IMR-90 (cell line): Measurements from ENCODE around the gene SAMD8. TPM values are rescaled to one million over a fixed set of nuclear protein-coding genes. Genes with fewer than 3 reads are reported as not detected.

Experiments
- ATAC-seq: fragments of 200-7000 bp; cut with Tn5 transposase; 2 replicates; pipeline ENCODE4 v1.9.1; 2020; ENCODE audit warnings: low read depth, mild to moderate bottlenecking, moderate library complexity
- BruUV-seq: library from RNA; stranded (reverse); fragments of 400-500 nt; replicated peaks from 2 replicates; lab custom pipeline; 2021; lab: Mats Ljungman, UMichigan
- CTCF ChIA-PET: fragments of 300-600 bp; formaldehyde crosslinking; extraction: SDS; loops from one replicate; lab custom pipeline; 2021; ENCODE audit warnings: antibody characterized with exemption; lab: Yijun Ruan, JAX
- POLR2A ChIA-PET: fragments of 300-600 bp; sonication (Branson Sonifier 250); formaldehyde crosslinking; loops from one replicate; lab custom pipeline; 2022; ENCODE audit warnings: antibody characterized with exemption; ENCODE audit not compliant: unreplicated experiment; lab: Charles Lee
- DNase-seq: peaks from one replicate; pipeline ENCODE4 v3.0.0; 2013
- H2AFZ ChIP-seq: replicated peaks from 2 replicates; pipeline ENCODE3; 2013; ENCODE audit warnings: low read length, mild to moderate bottlenecking; ENCODE audit not compliant: poor library complexity
- H2AK5ac ChIP-seq: 2 replicates; pipeline ENCODE4 v1.6.1; 2013; ENCODE audit warnings: low read depth, low read length, inconsistent platforms
- H2AK9ac ChIP-seq: replicated peaks from 2 replicates; pipeline ENCODE3; 2013; ENCODE audit warnings: mild to moderate bottlenecking, low read depth, low read length, moderate library complexity; ENCODE audit not compliant: poor library complexity
- H2BK120ac ChIP-seq: 2 replicates; pipeline ENCODE4 v1.6.1; 2013; ENCODE audit warnings: low read depth, low read length, inconsistent platforms
- H2BK15ac ChIP-seq: 3 replicates; pipeline ENCODE4 v1.6.1; 2013; ENCODE audit warnings: low read depth, low read length, inconsistent platforms
- H2BK20ac ChIP-seq: 2 replicates; pipeline ENCODE4 v1.6.1; 2013; ENCODE audit warnings: low read depth, mild to moderate bottlenecking, inconsistent platforms, low read length, moderate library complexity
- H2BK5ac ChIP-seq: 2 replicates; pipeline ENCODE4 v1.6.1; 2013; ENCODE audit warnings: mild to moderate bottlenecking, low read depth, low read length, inconsistent platforms; ENCODE audit not compliant: poor library complexity, severe bottlenecking
- H3K14ac ChIP-seq: replicated peaks from 2 replicates; pipeline ENCODE4 v1.6.1; 2013; ENCODE audit warnings: low read depth, low read length, inconsistent platforms
- H3K18ac ChIP-seq: 2 replicates; pipeline ENCODE4 v1.6.1; 2013; ENCODE audit warnings: low read depth, low read length, control low read depth
- H3K23ac ChIP-seq: 2 replicates; pipeline ENCODE4 v1.6.1; 2013; ENCODE audit warnings: low read depth, low read length, inconsistent platforms
- H3K27ac ChIP-seq: 2 replicates; pipeline ENCODE4 v1.5.1; 2013; ENCODE audit warnings: mild to moderate bottlenecking, control low read depth, low read length; ENCODE audit not compliant: insufficient read depth
- H3K27me3 ChIP-seq: 2 replicates; pipeline ENCODE4 v1.6.1; 2013; ENCODE audit warnings: low read length; ENCODE audit not compliant: control insufficient read depth, insufficient read depth
- H3K36me3 ChIP-seq: 2 replicates; pipeline ENCODE4 v1.6.1; 2013; ENCODE audit warnings: low read length, mixed read lengths; ENCODE audit not compliant: control insufficient read depth, insufficient read depth
- H3K4ac ChIP-seq: 2 replicates; pipeline ENCODE4 v1.6.1; 2013; ENCODE audit warnings: low read depth, low read length, inconsistent platforms
- H3K4me1 ChIP-seq: 2 replicates; pipeline ENCODE4 v1.6.1; 2013; ENCODE audit warnings: low read length, mixed read lengths; ENCODE audit not compliant: control insufficient read depth, insufficient read depth
- H3K4me2 ChIP-seq: 2 replicates; pipeline ENCODE4 v1.6.1; 2013; ENCODE audit warnings: low read depth, mild to moderate bottlenecking, control low read depth, low read length, moderate library complexity
- H3K4me3 ChIP-seq: 2 replicates; pipeline ENCODE4 v1.5.1; 2013; ENCODE audit warnings: low read depth, mild to moderate bottlenecking, control low read depth, low read length, moderate library complexity; ENCODE audit not compliant: insufficient read depth
- H3K56ac ChIP-seq: 2 replicates; pipeline ENCODE4 v1.6.1; 2013; ENCODE audit warnings: low read length, inconsistent platforms; ENCODE audit not compliant: insufficient read depth; ENCODE audit errors: extremely low read depth
- H3K79me1 ChIP-seq, 2 experiments: 2 replicates each; pipeline ENCODE4 v1.6.1; 2013; ENCODE audit warnings: low read length in 2 of 2, inconsistent platforms in 1 of 2, low read depth in 1 of 2
- H3K9ac ChIP-seq: 2 replicates; pipeline ENCODE4 v1.6.1; 2013; ENCODE audit warnings: low read depth, low read length, control low read depth
- H3K9me1 ChIP-seq: 2 replicates; pipeline ENCODE4 v1.6.1; 2013; ENCODE audit warnings: low read length, inconsistent platforms; ENCODE audit not compliant: insufficient read depth
- H3K9me3 ChIP-seq: 2 replicates; pipeline ENCODE4 v1.6.1; 2013; ENCODE audit warnings: low read length; ENCODE audit not compliant: control insufficient read depth, insufficient read depth
- H4K20me1 ChIP-seq: 2 replicates; pipeline ENCODE4 v1.6.1; 2013; ENCODE audit warnings: low read length, inconsistent platforms; ENCODE audit not compliant: insufficient read depth
- H4K5ac ChIP-seq: 2 replicates; pipeline ENCODE4 v1.6.1; 2013; ENCODE audit warnings: mild to moderate bottlenecking, low read depth, low read length, control low read depth
- H4K8ac ChIP-seq, 2 experiments: 2 replicates each; pipeline ENCODE4 v1.6.1; 2013; ENCODE audit warnings: low read depth in 2 of 2, low read length in 2 of 2, control low read depth in 1 of 2, inconsistent platforms in 1 of 2
- H4K91ac ChIP-seq: 2 replicates; pipeline ENCODE4 v1.6.1; 2013; ENCODE audit warnings: low read depth, low read length, inconsistent platforms; ENCODE audit not compliant: insufficient read depth
- BHLHE40 ChIP-seq: fragments of 150-350 bp; IDR thresholded peaks from 2 replicates; pipeline ENCODE4 v1.6.1; 2016; ENCODE audit warnings: mild to moderate bottlenecking, low read depth, low read length
- CEBPB ChIP-seq: IDR thresholded peaks from 2 replicates; pipeline ENCODE4 v1.6.1; 2012; ENCODE audit warnings: low read depth, low read length, improper control_type of control experiment
- CHD1 ChIP-seq: IDR thresholded peaks from 2 replicates; pipeline ENCODE4 v1.6.1; 2012; ENCODE audit warnings: low read depth, low read length, improper control_type of control experiment
- FOS ChIP-seq: fragments of 150-350 bp; IDR thresholded peaks from 2 replicates; pipeline ENCODE4 v1.6.1; 2016; ENCODE audit warnings: low read depth, low read length
- MAZ ChIP-seq: IDR thresholded peaks from 2 replicates; pipeline ENCODE4 v1.6.1; 2012; ENCODE audit warnings: low read depth, mild to moderate bottlenecking, low read length, improper control_type of control experiment, moderate library complexity, borderline replicate concordance
- MXI1 ChIP-seq: IDR thresholded peaks from 2 replicates; pipeline ENCODE4 v1.6.1; 2012; ENCODE audit warnings: low read depth, mild to moderate bottlenecking, low read length, moderate library complexity, borderline replicate concordance
- NFE2L2 ChIP-seq: fragments of 150-350 bp; IDR thresholded peaks from 2 replicates; pipeline ENCODE4 v1.6.1; 2016; ENCODE audit warnings: low read depth, mild to moderate bottlenecking, low read length
- POLR2A ChIP-seq: IDR thresholded peaks from 2 replicates; pipeline ENCODE4 v1.6.1; 2012; ENCODE audit warnings: mild to moderate bottlenecking, low read depth, low read length
- RCOR1 ChIP-seq: IDR thresholded peaks from 2 replicates; pipeline ENCODE4 v1.6.1; 2012; ENCODE audit warnings: mild to moderate bottlenecking, low read length, improper control_type of control experiment; ENCODE audit not compliant: insufficient replicate concordance
- RFX5 ChIP-seq: IDR thresholded peaks from 2 replicates; pipeline ENCODE4 v1.8.0; 2012; ENCODE audit warnings: low read depth, mild to moderate bottlenecking, low read length, moderate library complexity
- WGBS, 2 experiments: methylation state at CpG; one replicate each; pipeline versions ENCODE4 v1.1.5 to v1.1.7; 2013; ENCODE audit warnings: missing lambda C conversion rate in 2 of 2; ENCODE audit not compliant: insufficient read length in 1 of 2; ENCODE audit errors: extremely low coverage in 2 of 2; 5-methylcytosine and 5-hydroxymethylcytosine counted together
- dilution Hi-C: fragments of 300-500 bp; cut with HindIII; formaldehyde crosslinking; loops from one replicate; pipeline ENCODE4 v1.14.3; 2018; ENCODE audit warnings: low sequenced_read_pairs; ENCODE audit not compliant: unreplicated experiment
- in situ Hi-C: fragments of 300-500 bp; cut with MboI; formaldehyde crosslinking; loops from 3 replicates; pipeline ENCODE4 v1.14.3; 2019; ENCODE audit warnings: low sequenced_read_pairs, inconsistent platforms, mixed read lengths
- intact Hi-C: fragments of 100-400 bp; cut with micrococcal nuclease; formaldehyde crosslinking; loops from 2 replicates; pipeline ENCODE4 v1.10.0; 2022
- polyA plus RNA-seq, 3 experiments: library from polyadenylated mRNA; depleted of rRNA; stranded (reverse); fragments of >200 nt; gene quantifications; 2 replicates each; pipeline ENCODE4 v1.2.3, GENCODE V29; 2012; ENCODE audit warnings: low replicate concordance in 1 of 3
- total RNA-seq: library from RNA; depleted of rRNA; stranded (reverse); fragments of >200 nt; gene quantifications from 2 replicates; pipeline ENCODE4 v1.2.3, GENCODE V29; 2012
- TF ChIP-seq, protein P1 (sequence below): conservative IDR thresholded peaks from 2 replicates; pipeline ENCODE4 v1.5.1; 2012; ENCODE audit warnings: mild to moderate bottlenecking, low read depth, low read length, improper control_type of control experiment
- TF ChIP-seq, protein P2 (sequence below): fragments of 150-350 bp; IDR thresholded peaks from 2 replicates; pipeline ENCODE4 v1.6.1; 2017; ENCODE audit warnings: mild to moderate bottlenecking, antibody characterized with exemption, low read length, low read depth

The SAMD8 gene
- total and polyA plus RNA-seq, 2 of the 4 experiments (the other 2 are of a cell fraction), result 10.1 to 28.7 TPM

DNA sequence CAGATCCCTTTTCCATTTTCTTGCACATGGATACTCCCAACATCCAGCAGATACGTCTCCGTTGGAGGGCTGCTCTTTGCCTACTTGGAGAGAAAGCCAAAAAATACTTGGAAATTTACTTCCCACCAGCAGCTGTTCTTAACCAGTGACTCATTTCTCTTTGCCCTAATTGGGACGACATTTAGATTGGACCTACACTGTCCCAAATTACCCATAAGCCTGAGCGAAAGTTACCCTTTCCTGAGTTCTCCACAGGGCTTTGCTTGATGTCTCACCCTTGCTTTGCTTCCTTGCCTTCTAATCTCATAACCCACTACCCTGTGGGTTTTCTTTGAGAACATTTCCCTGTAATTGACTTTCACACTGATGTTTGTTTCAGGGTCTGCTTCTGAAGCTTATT, 48.1 kb downstream of the SAMD8 start:
- Histone ChIP-seq H3K9me1 (no peaks in the 10 kb centered on the region; the same call in 1 of the 2 replicates), H3K14ac (no peak overlapping the region), H2AK5ac (no peak overlapping the region), H2BK5ac (peak overlapping the region; percentile 10), H3K9me3 (no peaks in the 10 kb centered on the region), H3K56ac (no peak overlapping the region), H3K4me1 (peaks cover 2% of the 10 kb centered on the region; the same call in 1 of the 2 replicates), H3K4me3 (no peak overlapping the region), H3K79me1 (peaks cover 29 to 57% of the 10 kb centered on the region in 2 experiments), H2BK20ac (no peak overlapping the region), H3K23ac (no peak overlapping the region), H4K8ac (no peak overlapping the region), H2BK15ac (no peak overlapping the region), H3K18ac (no peak overlapping the region), H2BK120ac (no peak overlapping the region), H2AFZ (no peak overlapping the region), H3K9ac (no peak overlapping the region), H3K27me3 (no peaks in the 10 kb centered on the region), H3K4me2 (no peak overlapping the region), H4K5ac (no peak overlapping the region), H3K4ac (no peak overlapping the region), H4K20me1 (peaks cover 5% of the 10 kb centered on the region), H4K91ac (no peak overlapping the region), H3K36me3 (peaks cover 12% of the 10 kb centered on the region), H2AK9ac (no peak overlapping the region), H3K27ac (no peak overlapping the region)
- TF ChIP-seq MXI1 (no peak), CEBPB (no peak), BHLHE40 (no peak), POLR2A (no peak), CHD1 (no peak), RCOR1 (no peak), NFE2L2 (no peak), RFX5 (no peak), MAZ (no peak), FOS (no peak)
- TF ChIP-seq, protein P1, sequence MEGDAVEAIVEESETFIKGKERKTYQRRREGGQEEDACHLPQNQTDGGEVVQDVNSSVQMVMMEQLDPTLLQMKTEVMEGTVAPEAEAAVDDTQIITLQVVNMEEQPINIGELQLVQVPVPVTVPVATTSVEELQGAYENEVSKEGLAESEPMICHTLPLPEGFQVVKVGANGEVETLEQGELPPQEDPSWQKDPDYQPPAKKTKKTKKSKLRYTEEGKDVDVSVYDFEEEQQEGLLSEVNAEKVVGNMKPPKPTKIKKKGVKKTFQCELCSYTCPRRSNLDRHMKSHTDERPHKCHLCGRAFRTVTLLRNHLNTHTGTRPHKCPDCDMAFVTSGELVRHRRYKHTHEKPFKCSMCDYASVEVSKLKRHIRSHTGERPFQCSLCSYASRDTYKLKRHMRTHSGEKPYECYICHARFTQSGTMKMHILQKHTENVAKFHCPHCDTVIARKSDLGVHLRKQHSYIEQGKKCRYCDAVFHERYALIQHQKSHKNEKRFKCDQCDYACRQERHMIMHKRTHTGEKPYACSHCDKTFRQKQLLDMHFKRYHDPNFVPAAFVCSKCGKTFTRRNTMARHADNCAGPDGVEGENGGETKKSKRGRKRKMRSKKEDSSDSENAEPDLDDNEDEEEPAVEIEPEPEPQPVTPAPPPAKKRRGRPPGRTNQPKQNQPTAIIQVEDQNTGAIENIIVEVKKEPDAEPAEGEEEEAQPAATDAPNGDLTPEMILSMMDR, result no peak
- TF ChIP-seq, protein P2, sequence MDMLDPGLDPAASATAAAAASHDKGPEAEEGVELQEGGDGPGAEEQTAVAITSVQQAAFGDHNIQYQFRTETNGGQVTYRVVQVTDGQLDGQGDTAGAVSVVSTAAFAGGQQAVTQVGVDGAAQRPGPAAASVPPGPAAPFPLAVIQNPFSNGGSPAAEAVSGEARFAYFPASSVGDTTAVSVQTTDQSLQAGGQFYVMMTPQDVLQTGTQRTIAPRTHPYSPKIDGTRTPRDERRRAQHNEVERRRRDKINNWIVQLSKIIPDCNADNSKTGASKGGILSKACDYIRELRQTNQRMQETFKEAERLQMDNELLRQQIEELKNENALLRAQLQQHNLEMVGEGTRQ, result no peak
- ATAC-seq, result peak; percentile 42
- no TSS peak for BruUV-seq
- peak; percentile 22 for DNase-seq
- intact Hi-C loops, result no loop called here
- POLR2A ChIA-PET, result no interaction called here
- in situ Hi-C loops, result no loop called here
- CTCF ChIA-PET, result no interaction called here
- dilution Hi-C loops, result no loop called here
- 77% methylated on average over 3 of the region's 4 CpGs; no CpG with 5 or more reads in 1 of the 2 experiments for WGBS, 2 experiments
